Neural progenitor cell (in vitro differentiated cells): Measurements from ENCODE around the gene PAK6.

ENCODE experiments used
- EZH2 ChIP-seq: fragments of 200-600 bp; sonication (generic); IDR thresholded peaks from 2 replicates; pipeline ENCODE4 v1.6.1; 2017; ENCODE audit warnings: antibody characterized with exemption, mild to moderate bottlenecking, moderate library complexity
- EZH2phosphoT487 ChIP-seq: fragments of 200-600 bp; sonication (generic); IDR thresholded peaks from 2 replicates; pipeline ENCODE4 v1.6.1; 2017; ENCODE audit warnings: antibody characterized with exemption
- TF ChIP-seq, protein P1 (sequence below): fragments of 200-600 bp; sonication (generic); IDR thresholded peaks from 2 replicates; pipeline ENCODE4 v1.5.1; 2017; ENCODE audit warnings: antibody characterized with exemption, mild to moderate bottlenecking

DNA sequence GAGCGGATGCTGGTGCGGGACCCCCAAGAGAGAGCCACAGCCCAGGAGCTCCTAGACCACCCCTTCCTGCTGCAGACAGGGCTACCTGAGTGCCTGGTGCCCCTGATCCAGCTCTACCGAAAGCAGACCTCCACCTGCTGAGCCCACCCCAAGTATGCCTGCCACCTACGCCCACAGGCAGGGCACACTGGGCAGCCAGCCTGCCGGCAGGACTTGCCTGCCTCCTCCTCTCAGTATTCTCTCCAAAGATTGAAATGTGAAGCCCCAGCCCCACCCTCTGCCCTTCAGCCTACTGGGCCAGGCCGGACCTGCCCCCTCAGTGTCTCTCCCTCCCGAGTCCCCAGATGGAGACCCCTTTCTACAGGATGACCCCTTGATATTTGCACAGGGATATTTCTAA is 37.1 kb downstream of the PAK6 start:
- TF ChIP-seq, protein P1, sequence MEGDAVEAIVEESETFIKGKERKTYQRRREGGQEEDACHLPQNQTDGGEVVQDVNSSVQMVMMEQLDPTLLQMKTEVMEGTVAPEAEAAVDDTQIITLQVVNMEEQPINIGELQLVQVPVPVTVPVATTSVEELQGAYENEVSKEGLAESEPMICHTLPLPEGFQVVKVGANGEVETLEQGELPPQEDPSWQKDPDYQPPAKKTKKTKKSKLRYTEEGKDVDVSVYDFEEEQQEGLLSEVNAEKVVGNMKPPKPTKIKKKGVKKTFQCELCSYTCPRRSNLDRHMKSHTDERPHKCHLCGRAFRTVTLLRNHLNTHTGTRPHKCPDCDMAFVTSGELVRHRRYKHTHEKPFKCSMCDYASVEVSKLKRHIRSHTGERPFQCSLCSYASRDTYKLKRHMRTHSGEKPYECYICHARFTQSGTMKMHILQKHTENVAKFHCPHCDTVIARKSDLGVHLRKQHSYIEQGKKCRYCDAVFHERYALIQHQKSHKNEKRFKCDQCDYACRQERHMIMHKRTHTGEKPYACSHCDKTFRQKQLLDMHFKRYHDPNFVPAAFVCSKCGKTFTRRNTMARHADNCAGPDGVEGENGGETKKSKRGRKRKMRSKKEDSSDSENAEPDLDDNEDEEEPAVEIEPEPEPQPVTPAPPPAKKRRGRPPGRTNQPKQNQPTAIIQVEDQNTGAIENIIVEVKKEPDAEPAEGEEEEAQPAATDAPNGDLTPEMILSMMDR: no peak
- TF ChIP-seq EZH2phosphoT487 (no peak), EZH2 (no peak)
